Measurements from ENCODE around the gene TP53RK.
"Not testable (repeated sequence)": the region's sequence is repeated elsewhere in the genome, so short reads cannot be mapped to it uniquely, and the experiment has no call there.

Gene TP53RK

GRCh38 chr20:46683011-46683667, 6.1 kb downstream of the TP53RK start:
- no peak for ATAC-seq

- ATAC-seq = no peak
These were observed 7.0 kb downstream of the TP53RK start for GRCh38 chr20:46682063-46682821.

GRCh38 chr20:46681032-46681854, 8.0 kb downstream of the TP53RK start:
- no peak for ATAC-seq

- no peak for ATAC-seq
These were observed 8.6 kb downstream of the TP53RK start for GRCh38 chr20:46680684-46681031.

GRCh38 chr20:46678516-46678915, 10.7 kb downstream of the TP53RK start:
- no peak for ATAC-seq

- no peak for ATAC-seq
These were observed 11.6 kb downstream of the TP53RK start for GRCh38 chr20:46677608-46678007.

GRCh38 chr20:46676649-46677316, 12.5 kb downstream of the TP53RK start:
- not testable (repeated sequence) for ATAC-seq

GRCh38 chr20:46674253-46675083, 14.8 kb downstream of the TP53RK start:
- ATAC-seq = no peak

- no peak for ATAC-seq
These were observed 15.6 kb downstream of the TP53RK start for GRCh38 chr20:46673394-46674252.

GRCh38 chr20:46672543-46673148, 16.6 kb downstream of the TP53RK start:
- no peak for ATAC-seq

GRCh38 chr20:46671866-46672542, 17.2 kb downstream of the TP53RK start:
- ATAC-seq = no peak

- ATAC-seq = no peak
These were observed 18.4 kb downstream of the TP53RK start for GRCh38 chr20:46670585-46671584.

- ATAC-seq = no peak
These were observed 19.0 kb downstream of the TP53RK start for GRCh38 chr20:46670228-46670584.

GRCh38 chr20:46666818-46667515, 22.3 kb downstream of the TP53RK start:
- ATAC-seq = no peak

- ATAC-seq = no peak
These were observed 22.9 kb downstream of the TP53RK start for GRCh38 chr20:46666306-46666705.

- no peak for ATAC-seq
These were observed 23.6 kb downstream of the TP53RK start for GRCh38 chr20:46665602-46666001.

- no peak for ATAC-seq
These were observed 25.7 kb downstream of the TP53RK start for GRCh38 chr20:46663531-46663930.

GRCh38 chr20:46661659-46662058, 27.6 kb downstream of the TP53RK start:
- ATAC-seq = no peak

Data from activated CD4-positive, CD25-positive, alpha-beta regulatory T cell treated with anti-CD3 and anti-CD28 coated beads, Interleukin-2, amount 50 U/mL, for 24 hours (primary cell).